GM18870 (cell line): ENCODE data around the gene KRT16.
"Not testable (repeated sequence)": the region's sequence is repeated elsewhere in the genome, so short reads cannot be mapped to it uniquely, and the experiment has no call there.

Experiments used
- ATAC-seq: cut with Tn5 transposase; IDR thresholded peaks from one replicate; pipeline ENCODE4 v1.9.1; 2021; ENCODE audit warnings: moderate library complexity; ENCODE audit not compliant: unreplicated experiment

KRT16 gene

DNA sequence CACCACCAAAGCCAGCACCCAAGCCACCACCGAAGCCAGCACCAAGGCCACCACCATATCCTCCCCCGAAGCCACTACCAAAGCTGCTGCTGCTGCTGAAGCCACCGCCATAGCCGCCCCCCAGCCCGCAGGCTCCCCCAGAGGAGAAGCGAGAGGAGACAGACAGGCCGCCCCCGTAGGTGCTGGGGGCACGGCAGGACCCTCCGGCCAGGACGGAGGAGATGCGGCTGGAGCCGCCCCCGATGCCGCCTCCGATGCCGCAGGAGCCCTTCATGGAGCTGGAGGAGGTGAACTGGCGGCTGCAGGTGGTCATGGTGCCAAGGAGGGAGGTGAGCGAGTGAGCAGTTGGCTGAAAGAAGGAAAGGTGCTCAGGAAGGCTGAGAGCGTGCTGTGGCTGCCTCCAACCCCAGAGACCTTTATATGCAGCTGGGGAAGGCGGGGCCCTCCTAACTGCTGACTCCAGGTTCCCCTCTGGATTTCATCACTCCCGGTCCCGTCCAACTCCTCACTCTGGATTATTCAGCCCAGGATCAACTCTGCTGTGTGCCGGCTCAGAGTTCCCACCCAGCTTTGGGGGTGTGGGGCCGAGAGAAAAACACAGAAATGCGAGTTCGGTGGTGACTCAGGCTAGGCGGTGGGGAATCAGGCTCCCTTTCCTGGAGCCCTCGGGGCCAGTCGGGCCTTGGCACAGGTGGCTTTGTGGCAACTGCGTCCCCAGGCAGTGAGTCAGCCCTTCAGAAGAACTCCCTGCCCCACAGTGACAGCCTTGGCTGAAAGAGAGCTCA, at the start of gene KRT16:
Gene KRT16, minus strand, starts transcription at position 392 of the 785 bp plus-strand sequence. Its CDS starts 79 bp downstream, at position 313.
- not testable (repeated sequence) for ATAC-seq

DNA sequence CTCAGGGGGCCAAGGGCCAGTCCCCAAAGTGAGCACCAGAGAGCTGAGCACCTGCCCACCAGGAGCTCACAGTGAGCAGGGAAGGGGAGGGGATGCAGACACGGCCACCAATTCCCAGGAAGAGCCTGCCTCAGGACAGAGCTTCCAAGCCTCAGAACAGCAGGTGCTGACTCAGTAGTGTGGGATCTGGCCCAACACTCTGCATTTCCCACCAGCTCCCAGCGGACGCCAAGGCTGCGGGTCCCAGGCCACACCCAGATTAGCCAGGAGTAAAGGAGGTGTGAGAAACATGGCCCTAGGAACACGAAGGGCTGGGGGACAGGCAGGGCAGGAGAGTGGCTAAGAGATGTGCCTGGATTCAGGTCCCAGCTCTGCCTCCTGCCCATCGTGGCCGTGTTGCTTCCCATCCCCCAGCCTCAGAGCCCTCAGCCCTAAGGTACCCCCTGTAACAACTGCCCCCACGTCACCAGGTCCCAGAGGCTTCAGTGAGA, 47.7 kb upstream of the KRT16 start:
- no peak for ATAC-seq

DNA sequence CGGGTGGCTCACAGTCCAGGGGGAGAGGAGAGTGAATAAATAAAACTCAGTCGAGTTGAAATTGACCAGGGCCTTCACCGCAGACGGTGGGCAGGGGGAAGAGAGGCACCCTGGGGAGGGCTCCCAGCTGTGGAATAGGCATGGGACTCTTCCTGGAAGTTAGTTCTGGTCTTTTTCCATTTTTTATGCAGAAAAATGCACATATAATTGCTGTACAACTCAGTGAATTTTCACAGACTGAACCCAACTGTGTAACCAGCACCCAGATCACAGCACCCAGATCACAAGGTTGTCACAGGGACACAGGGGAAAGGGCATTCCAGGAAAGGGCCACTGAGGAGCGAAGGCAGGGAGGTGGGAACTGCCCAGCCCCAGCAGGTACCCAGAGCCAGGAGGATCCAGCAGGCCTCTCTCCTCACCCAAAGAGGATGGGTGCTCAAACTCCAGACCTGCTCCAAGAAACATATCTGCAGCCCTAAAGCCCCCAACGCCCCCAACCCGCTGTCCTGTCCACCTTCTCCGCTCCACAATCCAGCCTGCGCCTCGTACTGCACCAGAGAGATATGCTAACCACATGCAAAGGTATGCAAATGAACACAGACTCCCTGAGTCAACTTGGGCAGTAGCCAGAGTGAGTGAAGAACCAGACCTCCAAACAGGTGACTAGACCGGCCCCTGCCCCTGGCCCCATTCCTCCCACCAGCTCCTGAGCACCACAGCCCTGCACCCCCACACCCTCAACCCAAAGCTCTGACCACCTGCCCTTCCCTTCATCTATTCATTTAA, 47.1 kb upstream of the KRT16 start:
- ATAC-seq: no peak

DNA sequence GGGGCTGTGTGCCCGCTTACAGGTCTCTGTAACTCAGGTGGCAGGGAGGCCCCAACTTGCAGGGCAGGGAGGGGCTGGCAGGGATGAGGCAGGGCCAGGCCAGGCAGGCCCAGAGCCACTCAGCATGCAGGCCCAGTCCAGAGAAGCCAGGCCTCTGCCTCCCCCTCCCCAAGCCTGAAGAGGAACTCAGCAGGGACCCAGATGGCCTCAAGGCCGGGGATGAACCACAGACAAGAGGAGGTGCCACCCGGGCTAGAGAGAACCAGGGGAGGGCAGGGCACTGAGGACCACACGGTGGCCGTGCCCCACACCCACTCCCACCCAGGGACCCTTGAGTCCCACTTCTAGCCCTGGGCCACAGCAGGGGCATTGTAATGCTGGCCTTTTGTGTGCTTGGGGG, 46.3 kb upstream of the KRT16 start:
- ATAC-seq: no peak

DNA sequence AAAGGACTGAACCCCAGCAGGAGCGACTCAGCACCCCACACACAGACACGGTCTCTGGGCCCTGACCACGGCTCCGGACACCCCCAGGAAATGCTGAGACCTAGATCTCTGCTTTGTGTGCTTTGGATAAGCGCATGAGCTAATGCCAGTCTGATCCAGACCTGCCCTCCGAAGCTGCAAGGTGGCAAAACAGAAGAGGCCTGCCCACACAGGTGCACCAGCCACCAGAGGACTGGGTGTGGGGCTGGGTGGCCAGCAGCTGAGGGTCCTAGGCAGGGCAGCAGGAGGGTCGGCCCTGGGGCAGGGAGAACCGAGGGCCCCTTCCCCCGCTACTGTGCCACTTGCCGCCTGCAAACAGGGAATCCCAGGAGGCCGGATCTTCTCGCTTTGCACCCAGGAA, 45.4 kb upstream of the KRT16 start:
- no peak for ATAC-seq

DNA sequence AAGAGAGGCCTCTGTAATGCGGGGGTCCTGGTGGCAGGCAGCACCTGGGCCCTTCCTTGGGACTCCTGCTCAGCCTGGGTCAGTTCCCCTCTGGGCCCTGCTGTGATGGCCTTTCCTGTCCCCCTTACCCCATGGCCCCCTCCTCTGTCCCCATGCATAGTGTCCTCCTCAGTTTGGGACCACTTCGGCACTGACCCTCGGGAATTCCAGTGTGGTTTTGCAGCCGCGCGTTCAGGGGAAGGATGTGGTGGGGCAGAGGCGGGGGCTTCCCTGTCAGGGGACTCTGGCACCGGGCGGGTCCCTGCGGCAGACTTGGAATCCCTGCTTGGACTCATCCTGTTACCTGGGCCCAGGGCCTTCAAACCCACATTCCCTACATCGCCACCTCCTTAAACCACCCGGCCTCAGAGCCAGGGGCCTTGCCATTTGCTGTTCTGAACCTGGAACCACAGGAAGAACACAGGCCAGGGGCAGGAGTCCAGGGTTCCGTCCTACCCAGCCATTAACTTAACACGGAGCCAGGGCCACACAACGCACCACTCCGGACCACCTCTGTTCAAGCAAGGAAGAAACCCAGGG, 44.7 kb upstream of the KRT16 start:
- ATAC-seq: no peak

DNA sequence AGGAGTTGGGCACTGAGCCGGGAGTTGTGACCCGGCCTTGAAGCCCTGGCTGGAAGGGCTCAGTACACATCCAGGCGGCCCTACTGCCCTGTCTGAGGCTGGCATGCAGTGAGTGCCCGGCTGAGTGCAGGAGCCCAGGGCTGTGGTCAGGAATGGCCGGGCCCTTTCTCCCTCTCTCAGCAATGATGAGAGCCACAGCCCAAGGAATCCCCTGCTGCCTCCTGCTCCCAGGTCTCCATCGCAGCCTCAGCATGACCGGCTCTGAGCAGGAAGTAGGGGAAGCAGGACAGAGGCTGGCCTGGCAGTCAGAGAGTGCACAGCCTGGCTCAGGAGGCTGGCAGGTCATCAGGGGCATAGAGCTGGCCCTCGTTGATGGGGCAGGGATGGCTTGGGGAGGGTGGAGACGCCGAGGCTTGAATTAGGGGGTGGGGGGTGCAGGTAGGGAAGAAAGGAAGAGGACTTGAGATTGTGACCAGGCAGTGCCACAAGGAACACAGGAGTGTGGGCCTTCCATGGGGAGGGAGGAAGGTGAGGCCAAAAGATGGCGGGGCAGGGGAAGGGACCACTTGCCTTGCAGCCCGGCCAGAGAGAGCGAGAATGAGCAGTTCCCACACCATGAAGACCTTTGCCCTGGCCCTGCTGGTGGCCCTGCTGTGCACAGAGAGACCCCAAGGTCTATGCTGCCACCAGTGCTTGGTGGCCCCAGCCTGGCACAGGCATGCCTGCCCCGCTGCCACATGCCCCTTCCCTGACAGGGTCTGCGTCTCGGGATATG, 43.9 kb upstream of the KRT16 start:
- ATAC-seq: no peak

DNA sequence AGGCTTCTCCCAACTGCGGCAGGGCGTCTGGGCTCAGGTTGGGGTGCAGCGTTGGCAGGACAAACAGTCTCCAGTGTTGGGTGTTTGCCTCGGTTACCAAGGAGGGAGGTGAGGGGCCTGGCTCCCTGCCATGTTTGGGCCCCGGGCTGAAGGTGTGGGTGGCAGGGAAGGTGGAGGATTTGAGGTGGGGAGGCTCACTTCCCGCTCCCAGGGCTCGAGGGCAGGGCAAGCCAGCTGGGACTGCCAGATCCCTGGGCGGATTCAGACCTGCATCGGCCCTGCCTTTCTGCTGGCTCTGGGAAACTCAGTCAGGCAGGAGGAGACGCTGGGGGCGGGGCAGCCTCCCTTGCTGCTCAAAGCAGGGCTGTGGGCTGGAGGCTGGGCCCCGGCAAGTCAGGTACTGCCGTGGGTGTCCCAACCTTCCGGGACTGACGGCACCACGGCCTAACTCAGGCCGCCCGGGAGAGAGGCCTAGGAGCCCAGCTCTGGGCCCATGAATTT, 43.1 kb upstream of the KRT16 start:
- ATAC-seq: no peak

DNA sequence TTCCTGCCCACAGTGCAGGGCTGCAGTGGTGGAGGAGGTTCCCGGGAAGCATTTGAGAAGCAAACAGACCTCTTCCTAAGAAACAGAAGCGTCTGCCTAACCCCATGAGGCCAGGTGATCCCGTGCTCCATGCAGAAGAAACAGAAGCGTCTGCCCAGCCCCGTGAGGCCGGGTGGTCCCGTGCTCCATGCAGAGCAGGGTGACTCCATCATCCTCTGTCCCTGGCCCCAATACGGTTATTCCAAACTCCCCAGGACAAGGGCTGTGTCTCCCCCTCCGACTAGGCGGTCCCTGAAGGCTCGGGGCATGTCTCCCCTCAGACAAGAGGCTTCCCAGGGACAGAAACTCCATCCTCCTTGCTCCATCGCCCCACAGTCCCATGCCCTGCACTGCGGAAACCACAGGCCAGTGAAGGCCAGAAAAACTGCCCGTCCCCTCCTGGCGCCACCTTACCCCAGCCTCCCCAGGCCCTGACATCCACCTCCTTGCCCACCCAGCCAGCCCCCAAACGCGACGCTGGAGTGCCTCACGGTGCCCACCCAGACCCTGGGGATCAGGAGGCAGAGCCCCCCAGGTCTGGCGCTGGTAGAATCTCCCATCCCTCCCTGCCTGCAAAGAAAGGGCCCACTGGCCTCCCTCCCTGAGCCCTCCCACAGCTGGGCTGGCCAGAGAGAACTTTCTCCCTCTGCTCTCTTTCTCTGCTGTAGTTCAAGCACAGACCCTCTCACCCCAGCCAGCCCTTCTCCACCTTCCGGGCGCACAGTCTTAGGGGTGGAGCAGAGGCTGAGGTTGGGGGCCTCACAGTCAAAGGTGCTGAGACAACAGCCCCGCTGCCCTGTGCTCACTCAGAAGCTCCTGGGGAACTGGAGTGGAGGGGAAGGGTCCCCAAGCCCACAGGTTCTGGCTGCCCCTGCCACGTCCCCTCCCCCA, 42.4 kb upstream of the KRT16 start:
- no peak for ATAC-seq

DNA sequence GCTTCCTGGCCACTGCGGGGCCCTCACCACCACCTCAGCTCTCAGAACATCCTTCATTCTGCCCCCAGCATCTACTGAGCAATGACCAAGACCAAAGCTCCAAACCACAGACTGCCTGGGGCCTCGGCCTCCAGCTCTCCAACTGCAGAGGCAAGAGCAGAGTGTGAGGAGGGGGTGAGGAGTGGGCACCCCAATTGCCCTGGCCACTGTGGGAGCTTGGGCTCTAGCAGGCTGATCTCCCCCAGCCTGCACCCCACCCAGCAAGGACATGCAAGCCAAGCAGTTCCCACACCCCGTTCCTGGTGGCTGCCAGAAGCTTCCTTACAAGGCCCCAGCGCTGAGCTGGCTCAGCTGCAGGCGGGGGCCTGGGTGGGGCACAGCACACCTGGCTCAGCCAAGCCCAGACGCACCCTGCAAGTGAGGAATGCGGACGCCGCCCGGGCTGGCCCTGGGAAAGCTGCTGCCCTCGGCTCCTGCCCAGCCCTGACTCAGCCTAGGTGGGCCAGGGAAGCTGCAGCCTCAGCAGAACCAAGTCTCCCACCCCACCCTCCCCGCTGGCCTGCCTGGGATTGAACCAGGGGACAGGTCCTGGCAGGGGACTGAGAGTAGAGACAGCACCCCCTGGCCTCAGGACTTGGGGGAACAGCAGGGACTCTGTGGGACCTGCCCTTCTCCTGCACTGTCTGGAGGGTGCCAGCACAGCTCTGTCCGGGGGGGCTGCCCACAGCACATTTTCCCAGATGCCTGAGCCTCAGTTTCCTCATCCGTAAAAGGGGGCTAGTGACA, 41.5 kb upstream of the KRT16 start:
- ATAC-seq: no peak

DNA sequence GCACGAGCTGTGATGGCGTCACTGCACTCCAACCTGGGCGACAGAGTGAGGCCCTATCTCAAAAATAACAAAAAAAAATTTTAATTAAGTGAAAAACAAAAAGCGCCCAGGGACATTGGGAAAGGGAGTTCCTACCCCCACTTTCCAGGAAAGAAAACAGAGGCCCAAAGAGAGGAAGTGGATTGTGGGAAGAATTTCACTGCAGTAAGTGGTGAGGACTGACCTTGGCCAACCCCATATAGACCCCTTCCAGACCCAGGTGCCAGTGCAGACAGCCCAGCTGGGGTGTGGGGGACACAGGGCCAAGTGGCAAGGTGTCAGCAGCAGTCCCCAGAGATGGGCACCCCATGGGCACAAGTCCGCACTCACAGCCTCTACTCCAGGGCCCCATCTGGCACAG, 40.9 kb upstream of the KRT16 start:
- ATAC-seq: no peak

DNA sequence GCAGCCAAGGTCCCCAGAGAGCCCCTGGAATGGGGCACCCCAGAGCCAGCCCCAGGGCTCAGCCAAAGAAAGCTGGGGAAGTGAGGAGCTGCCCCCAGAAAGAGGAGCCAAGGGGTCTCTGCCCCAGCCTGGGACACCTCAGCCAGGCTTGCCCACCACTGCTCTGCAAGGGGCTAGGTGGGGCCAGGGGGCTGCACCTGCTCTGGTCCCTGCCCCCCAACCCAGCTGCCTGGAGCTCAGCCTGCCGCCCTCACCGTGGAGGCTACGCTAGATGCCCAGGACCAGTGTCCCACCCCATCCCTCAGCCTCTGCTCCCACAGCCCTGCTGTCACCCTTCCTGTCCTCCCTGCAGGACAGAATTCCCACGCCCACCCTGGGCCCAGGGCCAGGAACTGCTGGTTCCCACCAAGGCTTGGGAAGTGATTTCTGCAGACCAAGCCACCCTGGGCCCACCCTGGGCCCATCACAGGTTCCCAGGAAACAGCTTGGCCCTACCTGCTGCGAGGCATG, 39.9 kb upstream of the KRT16 start:
- ATAC-seq: no peak

DNA sequence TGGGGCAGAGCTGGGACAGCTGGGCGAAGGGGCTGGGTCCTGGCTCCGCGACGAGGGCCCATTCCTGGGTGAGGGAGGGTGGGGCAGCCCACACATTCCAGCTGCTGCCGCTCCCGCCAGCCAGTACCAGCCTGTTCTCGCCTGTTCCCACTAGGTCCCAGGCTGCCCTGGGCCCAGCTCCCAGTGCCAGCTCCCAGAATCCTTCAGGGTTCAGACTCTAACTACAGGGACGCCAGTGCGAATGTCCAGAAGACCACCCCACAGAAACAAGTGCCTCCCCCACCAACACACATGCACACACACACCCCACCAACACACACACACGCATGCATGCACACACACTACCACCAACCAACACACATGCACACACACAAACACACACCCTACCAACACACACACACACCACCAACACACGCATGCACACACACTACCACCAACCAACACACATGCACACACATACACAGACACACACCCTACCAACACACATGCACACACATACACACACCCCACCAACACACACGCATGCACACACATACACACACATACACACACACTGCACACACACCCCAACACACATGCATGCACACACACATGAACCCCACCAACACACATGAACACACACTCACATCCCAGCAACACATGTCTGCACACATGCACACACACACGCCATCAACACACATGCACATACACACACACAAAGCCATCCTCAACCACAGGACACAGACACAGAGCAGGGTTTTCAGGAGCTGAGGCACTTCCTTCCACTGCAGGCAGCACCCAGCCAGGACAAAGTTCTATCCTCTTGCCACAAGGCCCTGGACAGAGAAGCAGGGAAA, 39.3 kb upstream of the KRT16 start:
- ATAC-seq: no peak

DNA sequence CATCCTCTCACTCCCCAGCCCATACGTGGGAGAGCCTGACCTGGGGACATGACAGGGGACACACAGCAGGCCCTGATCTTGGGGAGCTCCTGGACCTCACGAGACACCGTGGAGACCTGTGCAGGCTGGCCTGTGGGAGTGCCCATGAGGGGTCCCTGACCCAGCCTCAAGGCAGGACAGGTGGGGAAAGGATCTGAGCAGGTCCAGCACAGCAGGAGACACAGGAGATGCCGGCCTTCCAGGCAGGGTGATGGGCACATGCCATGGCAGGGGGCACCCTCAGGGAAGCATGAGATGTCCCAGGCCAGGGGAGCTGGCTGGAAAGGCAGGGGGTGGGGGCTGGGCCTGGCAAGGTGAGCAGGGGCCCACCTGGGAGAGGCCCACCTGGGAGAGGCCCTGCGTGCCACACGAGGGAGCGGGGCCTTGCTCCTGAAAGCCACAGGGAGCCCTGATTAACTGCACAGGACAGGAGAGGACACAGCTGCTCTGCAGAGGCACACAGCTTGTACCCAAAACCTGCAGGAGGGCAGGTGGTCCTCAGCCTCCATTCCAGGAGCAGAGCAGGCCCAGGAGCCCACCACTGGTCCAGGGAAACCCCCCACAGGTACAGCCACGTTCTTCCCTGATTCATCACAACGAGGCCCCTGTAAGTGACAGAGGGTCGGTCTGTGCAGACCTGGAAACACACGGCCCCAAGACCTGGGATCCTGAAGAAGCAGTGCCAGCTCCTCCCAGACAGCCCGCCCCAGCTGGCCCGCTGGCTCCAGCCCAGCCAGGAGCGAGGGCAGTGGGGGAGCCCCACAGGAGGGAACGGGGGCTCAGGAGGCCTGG, 38.4 kb upstream of the KRT16 start:
- ATAC-seq: no peak

DNA sequence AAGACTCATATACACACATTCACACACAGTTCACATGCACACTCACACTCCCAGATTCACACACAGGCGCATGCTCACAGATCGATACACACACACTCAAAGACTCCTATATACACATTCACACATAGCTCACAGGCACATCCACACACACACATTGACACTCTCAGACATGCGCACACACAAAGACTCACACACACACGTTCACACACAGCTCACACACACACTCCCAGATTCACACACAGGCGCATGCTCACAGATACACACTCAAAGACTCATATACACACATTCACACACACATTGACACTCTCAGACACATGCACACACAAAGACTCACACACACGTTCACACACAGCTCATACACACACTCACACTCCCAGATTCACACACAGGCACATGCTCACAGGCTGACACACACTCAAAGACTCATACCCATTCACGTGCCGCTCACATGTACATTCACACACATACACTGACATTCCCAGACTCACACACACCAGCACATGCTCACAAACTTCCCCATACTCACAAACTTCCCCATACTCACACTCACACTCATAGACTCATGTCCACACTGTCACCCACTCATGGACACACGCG, 37.5 kb upstream of the KRT16 start:
- ATAC-seq: no peak

DNA sequence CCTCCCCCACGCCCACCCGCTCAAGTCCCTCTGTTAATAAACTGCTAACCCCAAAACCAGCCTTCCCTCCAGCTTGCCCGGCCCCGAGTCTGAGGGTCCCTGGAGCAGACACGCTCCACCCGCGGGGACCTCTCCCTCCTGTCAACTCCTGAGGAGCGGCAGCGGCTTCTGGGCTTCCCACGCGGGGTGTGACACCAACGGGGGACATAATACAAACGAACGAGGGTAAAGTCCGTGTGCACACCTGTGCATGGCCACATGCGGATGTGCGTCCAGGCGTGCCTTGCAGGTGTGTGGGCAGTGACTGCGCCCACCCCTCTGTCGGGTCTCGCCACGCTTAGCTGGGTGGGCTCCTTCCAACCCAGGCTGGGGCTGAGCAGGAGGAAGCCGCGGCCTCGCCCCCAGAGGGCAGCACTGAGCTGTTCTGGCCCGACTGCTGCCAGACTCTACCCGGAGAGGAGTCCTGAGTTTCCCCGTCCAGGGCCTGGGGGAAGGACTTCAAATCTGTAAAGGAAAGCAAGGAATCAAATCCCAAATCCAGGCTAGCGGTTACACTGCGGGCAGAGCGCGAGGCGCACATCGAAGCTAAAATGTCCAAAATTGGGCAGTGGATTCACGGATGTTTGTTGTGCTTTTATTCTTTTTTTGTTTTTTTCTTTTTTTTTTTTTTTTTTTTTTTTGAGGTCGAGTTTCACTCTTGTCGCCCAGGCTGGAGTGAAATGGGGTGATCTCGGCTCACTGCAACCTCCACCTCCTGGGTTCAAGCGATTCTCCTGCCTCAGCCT, 36.0 kb upstream of the KRT16 start:
- ATAC-seq: no peak
